HT-29 (cell line): Measurements from ENCODE around the gene STK33. TPM values are rescaled to one million over a fixed set of nuclear protein-coding genes. Genes with fewer than 3 reads are reported as not detected.

Experiments
- DNase-seq: peaks from one replicate; pipeline ENCODE4 v3.0.0-alpha.2; 2015; ENCODE audit warnings: low spot score
- total RNA-seq: library from RNA; depleted of rRNA; stranded (reverse); fragments of >200 nt; shearing (Covaris generic); gene quantifications from 2 replicates; pipeline ENCODE4 v1.2.3, GENCODE V29; 2014; rRNA removed

The STK33 gene
- not detected in 2 replicates for total RNA-seq

- no peak for DNase-seq
These were observed at the start of gene STK33 for GRCh38 chr11:8593935-8594909. TSS of gene STK33 (minus strand) at chr11:8594228. CDS start at chr11:8474905, 119,323 bp downstream.

GRCh38 chr11:8642196-8642841 is 48.3 kb upstream of the STK33 start:
- no peak for DNase-seq

DNA sequence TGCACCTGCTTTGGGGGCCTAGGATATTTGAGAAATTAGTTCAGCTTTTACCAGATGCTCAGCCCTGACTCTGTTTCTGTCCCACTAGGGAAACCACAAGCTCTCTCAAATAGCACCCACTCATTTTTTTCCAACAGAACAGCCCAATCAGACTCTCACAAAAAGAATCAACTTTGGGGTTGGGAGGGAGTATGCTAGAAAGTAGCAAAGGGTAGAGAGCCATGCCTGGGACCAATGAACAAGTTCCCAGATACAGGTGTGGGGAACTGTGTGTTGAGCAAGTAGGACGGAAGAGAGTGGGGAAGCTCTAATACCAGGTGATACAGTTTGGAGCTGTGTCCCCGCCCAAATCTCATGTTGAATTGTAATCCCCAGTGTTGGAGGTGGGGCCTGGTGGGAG is 47.3 kb upstream of the STK33 start:
- no peak for DNase-seq

- DNase-seq, result no peak
These were observed 46.4 kb upstream of the STK33 start for GRCh38 chr11:8640267-8640906.

DNA sequence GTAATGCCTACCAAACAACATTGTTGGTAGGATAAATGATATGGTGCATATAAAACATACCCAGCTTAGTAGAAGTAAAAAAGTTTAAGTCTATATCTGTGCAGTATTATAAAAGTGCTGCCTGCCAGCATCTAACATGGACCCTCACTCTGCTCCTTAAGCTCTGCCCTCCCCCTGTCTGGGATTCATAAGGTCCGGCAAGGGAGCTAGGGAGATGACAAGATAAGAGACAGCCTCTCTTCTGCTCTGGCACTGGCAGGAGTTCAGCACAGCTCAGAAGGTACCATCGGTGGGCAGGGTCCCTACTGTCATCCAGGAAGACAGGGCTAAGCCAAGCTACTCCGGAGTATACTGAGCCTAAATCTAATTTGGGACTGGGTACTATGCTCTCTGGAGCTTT is 45.6 kb upstream of the STK33 start:
- DNase-seq, result no peak

DNA sequence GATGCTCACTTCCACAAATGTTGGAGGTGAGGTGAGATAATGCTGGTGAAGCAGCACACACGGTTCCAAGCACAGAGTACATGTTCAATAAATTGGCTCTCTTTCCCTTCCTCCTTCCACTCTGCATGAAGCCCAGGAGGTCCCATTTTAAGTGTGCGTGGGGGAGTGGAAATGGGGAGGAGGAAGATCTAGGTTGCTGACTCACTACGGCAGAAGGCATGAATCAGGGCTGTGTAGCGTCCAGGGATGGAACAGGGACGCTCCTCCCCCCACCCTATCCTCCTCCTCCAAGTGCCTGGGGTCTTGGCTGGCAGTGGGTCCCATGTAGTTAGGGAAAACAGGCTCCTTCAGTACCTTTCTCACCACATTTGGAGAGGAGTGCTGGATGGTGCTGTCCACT is 44.3 kb upstream of the STK33 start:
- DNase-seq, result no peak

DNA sequence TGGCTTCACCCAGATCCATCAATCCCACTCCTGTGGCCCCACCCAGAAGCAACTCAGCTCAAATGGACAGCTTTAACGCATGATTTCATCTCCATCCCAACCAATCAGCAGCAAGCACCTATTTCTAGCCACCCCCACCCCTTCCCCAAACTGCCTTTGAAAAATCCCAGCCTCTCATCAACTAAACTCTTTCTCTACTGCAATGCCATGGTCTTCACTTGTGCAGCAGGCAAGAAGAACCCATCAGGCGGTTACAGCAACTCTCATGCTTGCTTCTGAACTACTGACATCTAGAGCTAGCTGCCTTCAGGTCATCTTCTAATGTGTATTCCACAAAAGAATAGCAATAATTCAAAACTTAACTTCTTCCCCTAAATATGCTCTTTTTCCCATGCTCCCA is 42.1 kb upstream of the STK33 start:
- no peak for DNase-seq

DNA sequence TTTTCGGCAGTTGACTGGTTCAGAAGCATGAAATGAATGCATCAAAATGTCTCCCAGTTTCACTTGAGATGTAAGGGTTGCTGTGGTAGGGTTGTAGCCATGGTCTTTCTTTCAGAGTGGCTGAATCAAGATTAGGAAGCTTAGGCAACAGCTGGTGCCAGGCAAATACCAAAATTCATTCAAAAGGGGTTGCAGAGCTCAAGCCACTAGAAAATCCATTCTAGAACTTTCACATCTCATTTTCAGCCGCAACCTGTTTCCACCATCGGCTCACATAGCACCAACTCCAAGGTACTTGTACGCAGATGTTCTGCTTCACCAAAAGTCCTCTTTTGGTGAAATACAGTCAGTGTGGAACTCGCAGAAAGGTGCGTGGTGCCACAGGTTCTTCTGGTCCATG is 40.5 kb upstream of the STK33 start:
- no peak for DNase-seq

DNA sequence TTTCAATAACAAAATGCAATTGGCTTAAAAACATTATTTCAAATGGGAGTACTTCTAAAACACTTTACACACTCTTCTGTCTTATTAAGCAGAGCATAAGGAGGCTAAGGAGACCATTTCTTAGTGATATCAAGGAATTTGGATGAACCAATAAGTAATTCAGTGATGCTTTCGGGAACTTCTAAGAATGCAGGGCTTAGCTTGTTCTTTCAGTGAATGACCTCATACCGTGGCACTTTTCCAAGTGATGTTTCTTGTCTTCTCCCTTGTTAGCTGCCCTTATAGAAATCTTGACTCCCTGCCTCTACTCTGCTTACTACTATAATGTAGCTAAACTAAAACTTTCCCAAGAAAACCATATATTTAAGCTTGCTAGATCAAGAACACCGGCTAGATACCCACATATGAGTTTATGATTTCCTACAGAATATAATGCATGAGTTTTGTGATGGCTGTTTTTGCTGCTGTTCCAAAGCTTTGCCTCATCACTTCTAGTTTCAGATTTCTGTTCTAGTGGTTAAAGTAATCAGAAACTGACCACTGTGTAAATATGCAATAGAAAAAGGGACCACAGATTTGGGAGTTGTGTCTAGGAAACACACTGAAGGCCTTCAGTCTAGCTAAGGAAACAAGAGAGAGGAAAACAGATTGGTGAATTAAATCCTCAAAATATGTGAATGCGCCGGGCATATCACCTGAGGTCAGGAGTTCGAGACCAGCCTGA is 37.5 kb upstream of the STK33 start:
- DNase-seq, result no peak

GRCh38 chr11:8624698-8625097 is 30.7 kb upstream of the STK33 start:
- no peak for DNase-seq

GRCh38 chr11:8621147-8621546 is 27.1 kb upstream of the STK33 start:
- DNase-seq, result no peak

- no peak for DNase-seq
These were observed 23.0 kb upstream of the STK33 start for GRCh38 chr11:8617063-8617462.

- no peak for DNase-seq
These were observed 21.4 kb upstream of the STK33 start for GRCh38 chr11:8615291-8616032.

DNA sequence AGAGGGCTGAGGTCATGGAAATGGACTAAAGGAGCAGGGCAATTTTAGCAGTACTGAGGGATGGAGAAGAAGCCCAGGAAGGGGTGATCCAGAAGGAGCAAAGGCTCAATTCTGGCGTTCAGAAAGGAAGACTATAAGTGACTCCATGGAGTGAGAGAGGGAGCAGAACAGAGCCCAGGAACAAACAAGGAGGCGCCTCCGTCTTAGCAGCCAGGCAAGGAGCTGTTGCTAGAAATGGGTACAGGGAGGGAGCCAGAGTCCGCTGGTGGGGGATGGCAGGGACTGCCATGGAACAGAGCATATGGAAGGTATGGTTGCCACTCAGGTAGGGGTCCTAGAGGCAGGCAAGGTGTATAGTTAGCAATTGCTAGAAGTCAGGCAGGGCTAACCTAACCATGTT is 20.5 kb upstream of the STK33 start:
- no peak for DNase-seq

DNA sequence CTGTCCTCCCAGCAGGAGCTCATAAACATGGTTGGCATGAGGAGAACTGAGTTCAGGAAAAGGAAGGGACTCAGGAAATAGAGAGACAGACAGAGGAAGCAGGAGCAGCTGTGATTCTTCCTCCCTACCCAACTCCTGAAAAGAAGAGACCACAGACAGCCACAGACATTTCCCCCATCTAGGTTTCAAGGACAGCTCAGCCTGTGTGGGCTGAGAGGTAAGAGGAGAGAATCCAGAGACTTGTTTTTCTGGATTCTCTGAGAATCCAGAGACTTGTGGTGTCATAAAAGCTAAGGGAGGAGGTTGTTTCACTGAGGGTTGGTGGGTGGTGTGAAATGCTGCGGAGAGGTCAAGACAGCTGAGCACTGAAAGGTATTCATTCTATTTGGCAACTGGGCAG is 19.0 kb upstream of the STK33 start:
- DNase-seq, result no peak

GRCh38 chr11:8612522-8612921 is 18.5 kb upstream of the STK33 start:
- DNase-seq, result no peak

DNA sequence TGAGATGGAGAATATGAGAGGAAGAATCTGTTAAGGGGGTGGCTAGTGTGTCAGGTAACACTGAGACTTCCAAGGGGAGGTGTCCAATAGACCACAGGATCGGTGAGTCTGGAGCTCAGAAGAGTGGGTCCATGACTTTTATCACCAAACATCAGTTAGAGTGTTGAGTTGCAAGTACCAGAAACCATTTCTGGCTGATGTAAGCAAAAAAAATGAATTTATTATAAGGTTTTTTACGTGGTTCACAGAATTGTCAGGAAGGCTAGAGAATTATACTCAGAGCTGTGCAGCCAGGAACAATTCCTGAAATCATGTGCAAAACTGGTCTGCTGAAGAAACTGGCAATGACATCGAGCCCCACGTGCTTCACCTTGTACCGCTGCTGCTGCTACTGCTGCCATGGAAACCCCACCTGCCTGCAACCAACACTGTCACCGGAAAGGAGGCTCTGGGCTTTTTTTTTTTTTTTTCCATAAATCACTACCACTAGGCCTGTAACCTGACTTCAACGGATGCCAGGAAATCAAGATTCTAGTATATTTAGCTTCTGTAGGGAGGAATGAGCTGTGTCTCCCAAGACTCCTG is 16.6 kb upstream of the STK33 start:
- no peak for DNase-seq

DNA sequence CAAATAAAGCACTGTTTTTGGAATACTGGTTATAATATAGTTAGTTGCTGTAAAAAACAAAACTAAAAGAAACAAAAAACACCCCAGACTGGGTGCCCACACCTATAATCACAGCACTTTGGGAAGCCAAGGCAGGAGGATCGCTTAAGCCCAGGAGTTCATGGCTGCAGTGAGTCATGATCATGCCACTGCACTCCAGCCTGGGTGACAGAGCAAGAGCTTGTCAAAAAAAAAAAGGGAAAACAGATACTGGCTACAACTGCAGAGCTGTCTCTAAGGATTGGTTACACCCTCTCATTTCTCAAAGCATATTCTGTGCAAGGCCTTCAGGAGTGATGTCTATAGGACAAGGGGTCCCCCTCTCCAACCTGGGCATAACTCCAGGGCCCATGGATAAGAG is 14.6 kb upstream of the STK33 start:
- DNase-seq, result no peak

GRCh38 chr11:8605971-8606563 is 12.0 kb upstream of the STK33 start:
- no peak for DNase-seq

- DNase-seq, result peak; percentile 73
These were observed 10.2 kb upstream of the STK33 start for GRCh38 chr11:8604078-8604723.
